HCT116 (cell line): ENCODE results near the gene ADCK1. TPM values are rescaled to one million over a fixed set of nuclear protein-coding genes. Genes with fewer than 3 reads are reported as not detected.

ENCODE experiments used
- ATAC-seq: fragments of 200-7000 bp; cut with Tn5 transposase; 2 replicates; pipeline ENCODE4 v1.9.1; 2020; ENCODE audit warnings: mild to moderate bottlenecking, moderate library complexity
- BruUV-seq: library from RNA; stranded (reverse); fragments of 400-500 nt; replicated peaks from 2 replicates; lab custom pipeline; 2021; lab: Mats Ljungman, UMichigan
- CTCF ChIA-PET: fragments of 300-600 bp; sonication (Branson Sonifier 250); formaldehyde crosslinking; loops from one replicate; lab custom pipeline; 2021; ENCODE audit warnings: antibody characterized with exemption; lab: Charles Lee
- POLR2A ChIA-PET: fragments of 300-600, 350-600 bp; sonication (Branson Sonifier 250); formaldehyde crosslinking; loops from one replicate; lab custom pipeline; 2021; ENCODE audit warnings: antibody characterized with exemption; lab: Charles Lee
- RAD21 ChIA-PET, 2 experiments: fragments of 300-600 bp; sonication (Branson Sonifier 250); formaldehyde crosslinking; loops; one replicate each; lab custom pipeline; 2023; ENCODE audit warnings: low total read pairs in 2 of 2; ENCODE audit not compliant: uncharacterized antibody in 2 of 2, unreplicated experiment in 2 of 2, low non-redundant PET in 1 of 2; lab: Charles Lee
- DNase-seq: peaks from one replicate; pipeline ENCODE4 v3.0.0-alpha.2; 2010; ENCODE audit warnings: low read depth, low spot score
- H2AFZ ChIP-seq: fragments of 200-600 bp; shearing (Covaris generic), sonication (generic); 2 replicates; pipeline ENCODE4 v1.6.1; 2017; ENCODE audit warnings: low read depth, mixed run types, mixed read lengths, antibody characterized with exemption, low read length; ENCODE audit not compliant: poor library complexity, severe bottlenecking
- H3K27ac ChIP-seq: 2 replicates; pipeline ENCODE4 v1.5.1; 2012; ENCODE audit warnings: low read depth, low read length
- H3K27me3 ChIP-seq: fragments of 200-600 bp; sonication (generic); 2 replicates; pipeline ENCODE4 v1.6.1; 2016; ENCODE audit warnings: mixed run types, low read length, mixed read lengths; ENCODE audit not compliant: insufficient read depth
- H3K36me3 ChIP-seq, 2 experiments: fragments of 200-500 bp in 1 of 2; fragments of 200-600 bp in 1 of 2; sonication (Bioruptor generic) in 1 of 2; sonication (generic) in 1 of 2; 2 replicates each; pipeline versions ENCODE4 v1.5.1 to v1.6.1; 2014 to 2016; ENCODE audit warnings: low read length in 2 of 2, inconsistent platforms in 1 of 2, mixed read lengths in 1 of 2, mixed run types in 1 of 2; ENCODE audit not compliant: insufficient read depth in 2 of 2, control insufficient read depth in 1 of 2
- H3K4me1 ChIP-seq, 2 experiments: fragments of 200-600 bp in 1 of 2; sonication (generic) in 1 of 2; 2 replicates each; pipeline versions ENCODE4 v1.5.1 to v1.6.1; 2012 to 2017; ENCODE audit warnings: low read length in 2 of 2, inconsistent platforms in 1 of 2, mild to moderate bottlenecking in 1 of 2, mixed read lengths in 1 of 2, mixed run types in 1 of 2, moderate library complexity in 1 of 2; ENCODE audit not compliant: insufficient read depth in 2 of 2, control insufficient read depth in 1 of 2
- H3K4me2 ChIP-seq: fragments of 200-600 bp; sonication (generic); 2 replicates; pipeline ENCODE4 v1.6.1; 2017; ENCODE audit warnings: mixed run types, low read length, mixed read lengths
- H3K4me3 ChIP-seq, 2 experiments: fragments of 200-600 bp in 1 of 2; sonication (generic) in 1 of 2; replicated peaks in 1 of 2; 2 replicates each; pipeline ENCODE4 v1.5.1; 2011 to 2016; ENCODE audit warnings: low read length in 2 of 2, control low read depth in 1 of 2, low read depth in 1 of 2, mild to moderate bottlenecking in 1 of 2, mixed read lengths in 1 of 2, mixed run types in 1 of 2
- H3K79me2 ChIP-seq: fragments of 200-600 bp; sonication (generic); 2 replicates; pipeline ENCODE4 v1.6.1; 2017; ENCODE audit warnings: mild to moderate bottlenecking, mixed run types, low read length, moderate library complexity, mixed read lengths; ENCODE audit not compliant: insufficient read depth
- H3K9ac ChIP-seq: fragments of 200-600 bp; sonication (generic); 2 replicates; pipeline ENCODE4 v1.6.1; 2016; ENCODE audit warnings: low read length, mixed read lengths
- H3K9me2 ChIP-seq: fragments of 200-600 bp; sonication (generic), shearing (Covaris generic); 2 replicates; pipeline ENCODE4 v1.6.1; 2017; ENCODE audit warnings: mixed run types, mild to moderate bottlenecking, moderate library complexity; ENCODE audit not compliant: insufficient read depth
- H3K9me3 ChIP-seq, 2 experiments: fragments of 200-500 bp in 1 of 2; fragments of 200-600 bp in 1 of 2; sonication (Bioruptor generic) in 1 of 2; sonication (generic) in 1 of 2; 2 replicates each; pipeline ENCODE4 v1.6.1; 2014 to 2017; ENCODE audit warnings: low read length in 2 of 2, mixed read lengths in 2 of 2, inconsistent platforms in 1 of 2, low read depth in 1 of 2, mild to moderate bottlenecking in 1 of 2, mixed run types in 1 of 2, moderate library complexity in 1 of 2; ENCODE audit not compliant: control insufficient read depth in 1 of 2, insufficient read depth in 1 of 2
- H4K20me1 ChIP-seq: fragments of 200-600 bp; sonication (generic), shearing (Covaris generic); 2 replicates; pipeline ENCODE4 v1.6.1; 2017; ENCODE audit warnings: mixed run types, mild to moderate bottlenecking, moderate library complexity; ENCODE audit not compliant: insufficient read depth
- EGR1 ChIP-seq: IDR thresholded peaks from 2 replicates; pipeline ENCODE4 v1.6.1; 2012; ENCODE audit warnings: low read depth
- EZH2 ChIP-seq: fragments of 200-600 bp; sonication (generic); IDR thresholded peaks from 2 replicates; pipeline ENCODE4 v1.6.1; 2017; ENCODE audit warnings: antibody characterized with exemption, mixed run types
- JUND ChIP-seq: IDR thresholded peaks from 2 replicates; pipeline ENCODE4 v1.6.1; 2012
- MAX ChIP-seq: IDR thresholded peaks from 2 replicates; pipeline ENCODE4 v1.6.1; 2012
- POLR2A ChIP-seq: IDR thresholded peaks from 2 replicates; pipeline ENCODE4 v1.7.0; 2011; ENCODE audit warnings: borderline replicate concordance; ENCODE audit not compliant: insufficient read depth, insufficient read length; ENCODE audit errors: extremely low read depth
- POLR2AphosphoS5 ChIP-seq: IDR thresholded peaks from 2 replicates; pipeline ENCODE4 v1.6.1; 2011; ENCODE audit warnings: mild to moderate bottlenecking, low read depth, low read length, moderate library complexity
- RAD21 ChIP-seq: IDR thresholded peaks from 2 replicates; pipeline ENCODE4 v1.6.1; 2012; ENCODE audit warnings: low read depth, mild to moderate bottlenecking
- REST ChIP-seq: IDR thresholded peaks from 2 replicates; pipeline ENCODE4 v1.6.1; 2012; ENCODE audit warnings: low read depth
- SP1 ChIP-seq: IDR thresholded peaks from 2 replicates; pipeline ENCODE4 v1.6.1; 2012; ENCODE audit warnings: low read depth
- SRF ChIP-seq: IDR thresholded peaks from 2 replicates; pipeline ENCODE4 v1.6.1; 2012; ENCODE audit warnings: low read depth
- YY1 ChIP-seq: IDR thresholded peaks from 2 replicates; pipeline ENCODE4 v1.6.1; 2011; ENCODE audit warnings: low read length, low read depth, moderate library complexity, mild to moderate bottlenecking; ENCODE audit not compliant: insufficient replicate concordance; ENCODE audit errors: extremely low read depth
- ZBTB33 ChIP-seq: IDR thresholded peaks from 2 replicates; pipeline ENCODE4 v1.6.1; 2011; ENCODE audit warnings: mild to moderate bottlenecking, low read length, moderate library complexity; ENCODE audit not compliant: insufficient replicate concordance; ENCODE audit errors: extremely low read depth
- ZFX ChIP-seq: fragments of 450-650 bp; IDR thresholded peaks from 2 replicates; pipeline ENCODE4 v1.6.1; 2017
- ZNF274 ChIP-seq: fragments of 200-500 bp; sonication (Bioruptor generic); IDR thresholded peaks from 2 replicates; pipeline ENCODE4 v1.6.1; 2014; ENCODE audit warnings: mild to moderate bottlenecking, low read depth, low read length, inconsistent platforms
- intact Hi-C: fragments of 100-400 bp; cut with micrococcal nuclease; formaldehyde crosslinking; loops from 2 replicates; pipeline ENCODE4 v1.10.0; 2022
- total RNA-seq: library from RNA; stranded (reverse); gene quantifications from one replicate; pipeline ENCODE4 v1.2.1, GENCODE V29; 2021; ENCODE audit not compliant: unreplicated experiment

The ADCK1 gene
- total RNA-seq, 1 experiment from 2014 or later = 6.0 TPM

- intact Hi-C loops = no loop called here
- no peak for ATAC-seq
- H3K9me2 ChIP-seq = no peaks in the 10 kb centered on the region
- no peaks in the 10 kb centered on the region for H4K20me1 ChIP-seq
- POLR2A ChIA-PET = no interaction called here
- H3K9ac ChIP-seq = no peak overlapping the region
- H3K27me3 ChIP-seq = no peaks in the 10 kb centered on the region
- no peaks in the 10 kb centered on the region for H3K79me2 ChIP-seq
- H3K4me3 ChIP-seq = no peak overlapping the region
- H3K4me2 ChIP-seq = no peak overlapping the region
- no TSS peak for BruUV-seq
- RAD21 ChIA-PET = no interaction called here
- CTCF ChIA-PET = no interaction called here
- no peaks in the 10 kb centered on the region for H3K4me1 ChIP-seq
- DNase-seq = no peak
- TF ChIP-seq EZH2 (no peak), POLR2AphosphoS5 (no peak), ZNF274 (no peak), ZFX (no peak), RAD21 (no peak), JUND (no peak), POLR2A (no peak), SP1 (no peak), MAX (no peak), REST (no peak), EGR1 (no peak), SRF (no peak), ZBTB33 (no peak), YY1 (no peak)
- H3K36me3 ChIP-seq = no peaks in the 10 kb centered on the region
- no peaks in the 10 kb centered on the region; a peak in 1 of 4 replicates for H3K9me3 ChIP-seq
- no peak overlapping the region for H3K27ac ChIP-seq
- H2AFZ ChIP-seq = no peak overlapping the region
Observed at GRCh38 chr14:77883847-77884238, 83.9 kb downstream of the ADCK1 start.
